HepG2 (cell line): ENCODE measurements around the gene MMP24OS. TPM values are rescaled to one million over a fixed set of nuclear protein-coding genes. Genes with fewer than 3 reads are reported as not detected.

ENCODE experiments used
- AKAP8 ChIP-seq: sonication (generic); formaldehyde crosslinking; IDR thresholded peaks from 2 replicates; pipeline ENCODE4 v1.5.1; 2020; ENCODE audit warnings: mild to moderate bottlenecking, missing genetic modification reagents
- HDAC1 ChIP-seq: sonication (generic); formaldehyde crosslinking; IDR thresholded peaks from 2 replicates; pipeline ENCODE4 v1.5.1; 2020; ENCODE audit warnings: mild to moderate bottlenecking, missing genetic modification reagents
- HINFP ChIP-seq: sonication (generic); formaldehyde crosslinking; IDR thresholded peaks from 2 replicates; pipeline ENCODE4 v1.4.0; 2020; ENCODE audit warnings: low read depth, mild to moderate bottlenecking, missing genetic modification reagents
- KLF13 ChIP-seq: sonication (generic); formaldehyde crosslinking; IDR thresholded peaks from 2 replicates; pipeline ENCODE4 v1.4.0; 2020; ENCODE audit warnings: mild to moderate bottlenecking, missing genetic modification reagents
- MAFK ChIP-seq, 2 experiments: IDR thresholded peaks in 1 of 2; conservative IDR thresholded peaks in 1 of 2; 2 replicates each; pipeline ENCODE4 v1.6.1; 2011; ENCODE audit warnings: improper control_type of control experiment in 2 of 2, low read length in 2 of 2
- MLXIP ChIP-seq: sonication (generic); formaldehyde crosslinking; IDR thresholded peaks from 2 replicates; pipeline ENCODE4 v1.9.0; 2021; ENCODE audit warnings: missing genetic modification reagents, borderline replicate concordance
- MTA3 ChIP-seq: sonication (generic); formaldehyde crosslinking; IDR thresholded peaks from 2 replicates; pipeline ENCODE4 v1.4.0; 2020; ENCODE audit warnings: missing genetic modification reagents
- TAF15 ChIP-seq: fragments of 200-400 bp; formaldehyde crosslinking; IDR thresholded peaks from one replicate; pipeline ENCODE4 v1.6.1; 2018; ENCODE audit warnings: mild to moderate bottlenecking, low read depth, low read length; ENCODE audit not compliant: poor library complexity, severe bottlenecking
- XRCC5 ChIP-seq: fragments of 200-400 bp; formaldehyde crosslinking; optimal IDR thresholded peaks from 2 replicates; pipeline ENCODE3; 2017; ENCODE audit warnings: mild to moderate bottlenecking, low read length
- ZNF18 ChIP-seq: sonication (generic); formaldehyde crosslinking; IDR thresholded peaks from 2 replicates; pipeline ENCODE4 v1.8.0; 2022; ENCODE audit warnings: mild to moderate bottlenecking, missing genetic modification reagents; ENCODE audit not compliant: insufficient replicate concordance
- ZNF512 ChIP-seq: sonication (generic); formaldehyde crosslinking; IDR thresholded peaks from 2 replicates; pipeline ENCODE4 v1.4.0; 2020; ENCODE audit warnings: mild to moderate bottlenecking, missing genetic modification reagents
- ZNF570 ChIP-seq: sonication (generic); formaldehyde crosslinking; IDR thresholded peaks from 2 replicates; pipeline ENCODE4 v1.4.0; 2020; ENCODE audit warnings: mild to moderate bottlenecking, missing genetic modification reagents, borderline replicate concordance
- ZNF784 ChIP-seq: sonication (generic); formaldehyde crosslinking; IDR thresholded peaks from 2 replicates; pipeline ENCODE4 v1.5.1; 2020; ENCODE audit warnings: missing genetic modification reagents, mild to moderate bottlenecking, borderline replicate concordance
- polyA plus RNA-seq, 8 experiments: library from polyadenylated mRNA; depleted of rRNA in 3 of 8; stranded (reverse) in 7 of 8; unstranded in 1 of 8; fragments of >200 nt; fragmentation: Illumina TruSeq in 4 of 8; extraction: Trizol in 4 of 8; gene quantifications; 2 replicates each; pipeline versions ENCODE4 v1.2.1 to v1.2.3, GENCODE V29; 2011 to 2016; ENCODE audit warnings: low read depth in 4 of 8, missing spikeins in 1 of 8, mixed read lengths in 1 of 8; ENCODE audit not compliant: insufficient read depth in 1 of 8
- total RNA-seq, 5 experiments: library from RNA; depleted of rRNA; stranded (reverse); fragments of >200 nt; fragmentation: Illumina TruSeq; extraction: Trizol; gene quantifications; 2 replicates each; pipeline ENCODE4 v1.2.3, GENCODE V29; 2016; ENCODE audit warnings: low read depth in 1 of 5

The MMP24OS gene
- total and polyA plus RNA-seq, 2 of the 13 experiments (the other 11 are each of a cell fraction or from before 2014, with no cell fraction given) = 6.0 to 8.5 TPM

GRCh38 chr20:35284992-35285805 lies 7.3 kb upstream of the MMP24OS start (continued):
- no peak for TF ChIP-seq MLXIP (CRISPR knock-in tag)
- TF ChIP-seq XRCC5 = peak; percentile 18
- 0 out of 2 replicates have a peak, but pooled peaks have one; percentile 44 for TF ChIP-seq MTA3 (CRISPR knock-in tag)
- TF ChIP-seq KLF13 (CRISPR knock-in tag) = 0 out of 2 replicates have a peak, but pooled peaks have one; percentile 63
- 0 out of 4 replicates have a peak, but pooled peaks of 1 of the 2 experiments have one; percentile 0 for TF ChIP-seq MAFK (conservative IDR thresholded peaks at IDR 0.05 in 1 of 2, IDR thresholded peaks at IDR 0.05 in 1 of 2; ENCODE audit: low read length in 2 of 2)
- peak; percentile 12 for TF ChIP-seq TAF15
- TF ChIP-seq ZNF784 (CRISPR knock-in tag) = 0 out of 2 replicates have a peak, but pooled peaks have one; percentile 11
- 0 out of 2 replicates have a peak, but pooled peaks have one; percentile 35 for TF ChIP-seq ZNF570 (CRISPR knock-in tag)
- peak; percentile 10; the same call in 1 of the 2 replicates for TF ChIP-seq HDAC1 (CRISPR knock-in tag)
- no peak for TF ChIP-seq ZNF18 (CRISPR knock-in tag)
- TF ChIP-seq AKAP8 (CRISPR knock-in tag) = no peak
- TF ChIP-seq ZNF512 (CRISPR knock-in tag) = 0 out of 2 replicates have a peak, but pooled peaks have one; percentile 65
- no peak; the same call in 1 of the 2 replicates for TF ChIP-seq HINFP (CRISPR knock-in tag)
